GM12892 (cell line): Measurements from ENCODE around the gene GLDC.

Experiments used
- POLR2A ChIP-seq: IDR thresholded peaks from 2 replicates; pipeline ENCODE4 v1.6.1; 2011; ENCODE audit warnings: low read depth, low read length, control low read depth
- TAF1 ChIP-seq: IDR thresholded peaks from 2 replicates; pipeline ENCODE4 v1.6.1; 2011; ENCODE audit warnings: low read depth, mild to moderate bottlenecking, control low read depth, low read length, borderline replicate concordance

DNA sequence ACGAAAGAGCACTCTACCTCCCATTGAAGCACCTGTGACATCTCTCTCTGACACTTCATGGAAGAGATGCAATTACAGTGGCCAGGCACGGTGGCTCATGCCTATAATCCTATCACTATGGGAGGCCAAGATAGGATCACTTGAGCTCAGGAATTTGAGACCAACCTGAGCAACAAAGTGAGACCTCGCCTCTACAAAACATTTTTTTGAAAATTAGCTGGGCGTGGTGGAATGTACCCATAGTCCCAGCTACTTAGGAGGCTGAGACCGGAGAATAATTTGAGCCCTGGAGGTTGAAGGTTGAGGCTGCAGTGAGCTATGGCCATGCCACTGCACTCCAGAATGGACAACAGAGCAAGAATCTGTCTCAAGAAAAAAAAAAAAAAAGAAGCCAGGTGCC lies 45.5 kb downstream of the GLDC start:
- no peak for TF ChIP-seq TAF1
- no peak for TF ChIP-seq POLR2A
